ENCODE data around the gene FAM3D.

DNA sequence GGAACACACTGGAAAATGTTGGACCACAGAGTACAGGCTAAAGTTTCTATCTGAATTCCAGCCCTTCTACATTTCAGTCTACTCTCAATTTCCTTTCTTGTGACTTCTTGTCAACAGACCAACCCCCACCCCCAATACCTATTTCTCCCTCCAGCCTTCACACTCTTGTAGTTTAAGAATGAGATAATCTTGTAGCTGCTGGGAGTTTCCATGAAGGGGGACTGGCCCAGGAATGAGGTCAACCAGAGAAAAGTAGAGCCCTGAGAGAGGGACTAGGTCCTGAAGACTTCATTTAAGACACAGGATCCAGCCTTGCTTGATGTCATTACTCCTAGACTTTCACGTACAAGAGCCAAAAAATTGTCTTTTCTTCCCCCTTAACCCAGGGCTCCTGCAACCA lies 59.9 kb downstream of the FAM3D start:
- TF ChIP-seq CHD2 (IDR thresholded peaks at IDR 0.05; ENCODE audit: borderline replicate concordance, low read depth, low read length) (no peak), NFYB (IDR thresholded peaks at IDR 0.05; ENCODE audit: insufficient read depth, low read depth, low read length) (no peak), STAT1 (conservative IDR thresholded peaks at IDR 0.05) (no peak), SMAD1 (IDR thresholded peaks at IDR 0.05; ENCODE audit: low read depth, partially characterized antibody) (no peak), ZNF24 (IDR thresholded peaks at IDR 0.05) (no peak), NR2C2 (IDR thresholded peaks at IDR 0.05; ENCODE audit: borderline replicate concordance, control insufficient read depth, insufficient read length, low read depth) (no peak), FOXM1 (IDR thresholded peaks at IDR 0.05; ENCODE audit: low read depth, low read length) (no peak), YY1 (IDR thresholded peaks at IDR 0.05; ENCODE audit: low read depth, low read length) (no peak), POLR2AphosphoS5 (IDR thresholded peaks at IDR 0.05; ENCODE audit: low read length) (no peak)
- TF ChIP-seq, protein P1, sequence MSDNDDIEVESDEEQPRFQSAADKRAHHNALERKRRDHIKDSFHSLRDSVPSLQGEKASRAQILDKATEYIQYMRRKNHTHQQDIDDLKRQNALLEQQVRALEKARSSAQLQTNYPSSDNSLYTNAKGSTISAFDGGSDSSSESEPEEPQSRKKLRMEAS (IDR thresholded peaks at IDR 0.05; ENCODE audit: low read depth, low read length) = no peak
- TF ChIP-seq, protein P2, sequence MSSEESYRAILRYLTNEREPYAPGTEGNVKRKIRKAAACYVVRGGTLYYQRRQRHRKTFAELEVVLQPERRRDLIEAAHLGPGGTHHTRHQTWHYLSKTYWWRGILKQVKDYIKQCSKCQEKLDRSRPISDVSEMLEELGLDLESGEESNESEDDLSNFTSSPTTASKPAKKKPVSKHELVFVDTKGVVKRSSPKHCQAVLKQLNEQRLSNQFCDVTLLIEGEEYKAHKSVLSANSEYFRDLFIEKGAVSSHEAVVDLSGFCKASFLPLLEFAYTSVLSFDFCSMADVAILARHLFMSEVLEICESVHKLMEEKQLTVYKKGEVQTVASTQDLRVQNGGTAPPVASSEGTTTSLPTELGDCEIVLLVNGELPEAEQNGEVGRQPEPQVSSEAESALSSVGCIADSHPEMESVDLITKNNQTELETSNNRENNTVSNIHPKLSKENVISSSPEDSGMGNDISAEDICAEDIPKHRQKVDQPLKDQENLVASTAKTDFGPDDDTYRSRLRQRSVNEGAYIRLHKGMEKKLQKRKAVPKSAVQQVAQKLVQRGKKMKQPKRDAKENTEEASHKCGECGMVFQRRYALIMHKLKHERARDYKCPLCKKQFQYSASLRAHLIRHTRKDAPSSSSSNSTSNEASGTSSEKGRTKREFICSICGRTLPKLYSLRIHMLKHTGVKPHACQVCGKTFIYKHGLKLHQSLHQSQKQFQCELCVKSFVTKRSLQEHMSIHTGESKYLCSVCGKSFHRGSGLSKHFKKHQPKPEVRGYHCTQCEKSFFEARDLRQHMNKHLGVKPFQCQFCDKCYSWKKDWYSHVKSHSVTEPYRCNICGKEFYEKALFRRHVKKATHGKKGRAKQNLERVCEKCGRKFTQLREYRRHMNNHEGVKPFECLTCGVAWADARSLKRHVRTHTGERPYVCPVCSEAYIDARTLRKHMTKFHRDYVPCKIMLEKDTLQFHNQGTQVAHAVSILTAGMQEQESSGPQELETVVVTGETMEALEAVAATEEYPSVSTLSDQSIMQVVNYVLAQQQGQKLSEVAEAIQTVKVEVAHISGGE (CRISPR knock-in tag; IDR thresholded peaks at IDR 0.05) = no peak
